Measurements from ENCODE around the gene CLEC19A.
"Not testable (repeated sequence)": the region's sequence is repeated elsewhere in the genome, so short reads cannot be mapped to it uniquely, and the experiment has no call there.

The CLEC19A gene

DNA sequence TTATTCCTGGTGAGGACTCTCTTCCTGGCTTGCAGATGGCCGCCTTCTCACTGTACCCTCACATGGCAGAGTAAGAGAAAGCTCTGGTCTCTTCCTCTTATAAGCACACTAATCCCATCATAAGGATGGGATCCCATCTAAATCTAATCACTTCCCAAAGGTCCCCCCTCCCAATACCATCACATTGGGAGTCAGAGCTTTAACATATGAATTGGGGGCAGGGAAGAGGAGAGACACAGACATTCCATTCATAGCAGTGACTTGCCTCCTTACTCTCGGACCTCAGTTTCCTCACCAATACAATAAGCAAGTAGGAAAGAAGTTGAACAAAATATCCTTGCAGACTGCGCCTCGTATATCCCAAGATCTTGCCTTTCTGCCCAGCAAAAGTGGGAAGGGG is 1.7 kb downstream of the CLEC19A start:
- DNase-seq: no peak

DNA sequence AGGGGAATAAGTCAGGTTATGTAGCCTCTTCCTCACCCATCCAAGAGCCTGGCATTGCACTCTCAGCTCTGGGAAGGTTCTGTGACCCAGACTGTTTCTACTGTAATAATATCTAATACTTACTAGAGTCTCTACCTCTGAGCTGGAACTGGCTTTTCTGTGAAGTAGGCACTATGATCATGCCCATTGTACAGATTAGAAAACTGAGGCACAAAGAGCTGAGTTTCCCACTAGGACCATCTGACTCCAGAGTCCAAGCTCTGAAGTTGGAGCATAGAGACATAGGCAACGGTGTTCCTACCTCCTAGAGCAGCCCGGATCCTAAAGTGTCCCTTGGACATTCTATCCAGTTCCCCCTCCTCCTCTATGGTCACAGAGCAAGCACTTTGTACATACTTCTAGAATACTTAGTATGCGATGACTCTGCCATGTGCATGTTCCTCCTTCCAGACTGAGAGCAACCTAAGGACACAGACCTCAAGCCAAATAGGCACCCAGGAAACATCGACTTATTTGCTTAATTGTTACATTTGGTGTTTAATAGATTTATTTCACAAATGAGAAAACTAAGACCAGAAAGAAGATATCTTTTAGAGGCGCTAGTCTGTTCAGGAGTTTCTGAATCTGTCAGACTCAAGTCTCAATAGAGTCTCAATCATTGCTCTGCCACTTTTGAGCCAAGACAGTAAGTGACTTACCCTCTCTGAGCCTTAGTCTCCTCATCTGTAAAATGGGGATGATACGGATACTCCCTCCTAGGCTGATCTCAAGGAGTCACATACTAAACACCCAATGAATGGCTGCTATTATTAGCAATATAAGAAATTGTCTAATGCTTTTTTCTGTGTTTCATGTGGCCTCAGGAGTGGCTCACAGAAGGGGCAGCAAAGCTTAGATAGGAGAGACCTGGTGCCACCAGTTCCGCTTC is 3.6 kb downstream of the CLEC19A start:
- DNase-seq: no peak

DNA sequence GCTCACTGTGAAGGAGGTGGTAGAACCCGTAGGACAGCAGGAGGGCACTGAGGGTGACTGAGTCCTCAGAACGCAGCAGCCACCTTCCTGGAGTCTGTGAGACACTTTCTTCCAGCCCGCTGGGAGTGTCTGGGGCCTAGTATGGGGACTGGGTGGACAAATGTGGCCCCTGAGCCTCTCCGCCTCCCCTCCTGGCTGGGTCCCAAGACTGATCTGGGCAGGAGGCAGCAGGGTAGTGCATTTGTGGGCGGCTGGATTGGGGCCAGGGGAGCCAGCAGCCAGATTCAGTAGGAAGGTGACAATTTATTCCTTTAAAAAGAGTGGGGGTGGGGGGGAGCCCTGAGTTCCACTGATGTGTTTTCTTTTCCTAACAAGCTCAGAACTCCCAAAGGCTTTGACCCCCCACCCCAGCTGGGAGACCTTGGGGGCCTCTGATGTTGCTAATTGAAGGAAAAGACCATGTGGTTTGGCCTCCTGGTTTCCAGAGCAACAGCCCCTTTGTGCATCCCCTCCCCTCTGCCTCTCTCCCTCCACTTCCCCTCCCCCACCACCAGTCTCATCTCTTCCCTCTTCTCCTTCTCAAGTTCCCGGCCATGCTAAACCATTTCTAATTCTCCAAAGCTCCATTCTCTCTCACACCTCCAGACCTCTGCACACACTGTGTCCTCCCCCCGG is 4.4 kb downstream of the CLEC19A start:
- no peak for DNase-seq

DNA sequence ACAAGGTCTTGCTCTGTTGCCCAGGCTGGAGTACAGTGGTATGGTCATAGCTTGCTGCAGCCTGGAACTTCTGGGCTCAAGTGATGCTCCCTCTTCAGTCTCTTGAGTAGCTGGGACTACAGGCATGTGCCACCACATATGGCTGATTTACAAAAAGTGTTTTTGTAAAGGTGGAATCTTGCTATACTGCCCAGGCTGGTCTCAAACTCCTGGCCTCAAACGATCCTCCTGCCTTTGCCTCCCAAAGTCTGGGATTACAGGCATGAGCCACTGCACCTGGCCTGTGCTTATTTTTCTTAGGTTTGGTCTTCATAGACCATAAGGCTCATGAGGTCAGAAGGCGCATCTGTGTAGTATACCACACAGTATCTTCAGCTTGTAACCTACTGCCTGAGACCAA is 5.3 kb downstream of the CLEC19A start:
- DNase-seq: no peak

DNA sequence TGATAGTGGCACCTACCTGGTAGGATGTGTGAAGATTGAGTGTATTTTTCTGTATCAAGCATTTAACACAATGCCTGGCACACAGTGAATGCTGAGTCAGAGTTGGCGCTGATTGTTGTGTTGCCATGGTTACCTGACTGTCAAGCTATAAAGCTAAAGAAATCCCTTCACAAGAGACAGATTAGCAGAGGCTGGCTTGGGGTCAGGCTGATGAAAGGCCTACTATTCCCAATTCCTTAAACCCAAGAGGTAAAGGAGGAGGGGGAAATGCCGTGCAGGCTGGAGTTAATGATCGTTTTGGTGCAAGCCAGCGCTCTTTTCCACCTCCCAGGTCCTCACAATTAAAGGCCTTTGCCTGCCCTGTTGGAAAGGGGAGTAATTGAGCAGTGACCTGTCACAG is 5.9 kb downstream of the CLEC19A start:
- no peak for DNase-seq

DNA sequence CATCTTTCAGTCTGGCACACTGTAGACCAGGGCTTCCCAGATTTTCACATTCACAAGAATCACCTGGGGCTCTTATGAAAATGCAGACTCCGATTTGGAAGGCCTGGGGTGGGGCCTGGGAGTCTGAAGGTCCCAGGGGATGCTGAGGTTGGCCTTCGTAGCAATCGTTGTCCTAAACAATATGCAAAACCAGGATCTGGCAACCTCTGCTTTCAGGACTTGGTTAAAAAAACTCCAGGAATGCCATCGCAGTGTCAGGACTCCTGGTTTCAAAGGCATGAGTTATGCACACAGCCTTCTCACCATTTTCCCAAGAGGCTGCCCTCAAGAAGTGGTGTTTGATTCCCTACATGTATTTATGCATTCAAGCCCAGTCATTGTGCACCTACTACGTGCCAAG is 6.7 kb downstream of the CLEC19A start:
- DNase-seq: no peak

DNA sequence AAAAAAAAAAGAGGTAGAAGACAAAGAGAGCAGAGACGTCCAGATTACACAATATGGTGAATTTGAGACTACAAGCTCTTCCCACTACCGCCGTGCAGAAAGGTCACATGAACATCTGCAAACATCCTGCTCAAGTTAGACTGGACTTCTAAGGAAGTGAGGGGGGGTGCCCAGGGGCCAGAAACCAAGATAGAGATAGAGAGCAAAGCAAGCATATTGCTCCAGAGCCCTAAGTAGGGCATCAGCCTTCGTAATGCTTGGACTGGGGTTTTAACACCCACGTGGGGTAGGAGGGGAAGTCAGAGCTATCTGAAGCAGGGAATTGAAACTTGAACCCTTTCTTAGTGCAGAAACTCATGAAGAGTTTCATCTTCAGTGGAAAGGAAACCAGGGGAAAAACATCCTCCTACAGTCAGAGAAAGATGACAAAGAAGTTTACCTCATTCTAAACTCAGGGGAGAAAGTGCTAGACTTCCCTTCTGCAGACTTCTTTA is 8.7 kb downstream of the CLEC19A start:
- DNase-seq: no peak

DNA sequence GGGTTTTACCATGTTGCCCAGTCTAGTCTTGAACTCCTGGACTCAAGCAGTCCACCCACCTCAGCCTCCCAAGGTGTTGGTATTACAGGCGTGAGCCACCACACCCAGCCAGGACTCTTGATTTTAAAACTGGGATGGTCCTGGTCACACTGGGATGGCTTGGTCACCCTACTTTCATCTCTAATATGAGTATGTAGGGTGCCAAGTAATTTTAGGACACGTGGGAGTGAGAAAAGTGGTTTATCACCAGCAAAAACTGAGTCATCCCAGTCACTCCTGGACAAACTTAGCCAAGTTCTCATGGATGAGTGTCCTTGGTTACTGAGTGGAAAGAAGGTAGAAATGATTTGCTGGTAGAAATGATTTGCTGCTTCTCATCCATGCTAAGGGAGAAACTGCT is 9.9 kb downstream of the CLEC19A start:
- DNase-seq: no peak

DNA sequence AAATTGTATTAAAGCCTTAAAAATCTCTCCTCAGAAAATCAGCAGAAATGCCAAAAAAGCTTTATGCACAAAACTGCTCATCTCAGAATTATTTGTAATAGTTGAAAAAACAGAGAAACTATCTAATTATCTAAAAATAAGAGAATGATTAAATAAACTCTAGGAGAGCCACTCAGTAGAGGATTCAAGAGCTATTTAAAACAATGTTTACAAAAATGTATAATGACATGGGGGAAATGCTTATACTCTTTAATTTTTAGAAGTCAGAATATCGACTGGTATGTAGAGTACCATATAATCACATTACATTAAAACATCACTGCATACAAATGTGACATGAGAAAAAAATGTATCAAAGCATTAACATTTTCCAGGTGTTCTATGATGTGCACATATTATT is 11.9 kb downstream of the CLEC19A start:
- DNase-seq: no peak

DNA sequence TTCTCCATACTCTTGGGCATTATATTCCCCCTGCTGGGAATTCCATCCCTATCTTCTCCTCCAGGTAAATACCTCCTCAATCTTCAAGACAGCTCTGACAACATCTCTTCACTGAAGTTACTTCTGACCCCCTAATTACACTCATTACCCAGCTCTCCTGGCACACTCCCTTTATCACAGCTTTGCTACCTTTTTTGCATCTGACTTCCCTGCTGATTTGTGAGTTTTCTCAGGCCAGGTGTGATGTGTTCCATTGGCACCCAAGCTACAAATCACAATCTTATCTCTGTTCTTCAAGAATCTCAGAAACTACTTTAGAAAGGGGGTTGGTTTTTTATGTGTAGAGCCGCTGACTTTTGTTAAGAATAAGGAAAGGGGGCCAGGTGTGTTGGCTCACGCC is 14.0 kb downstream of the CLEC19A start:
- no peak for DNase-seq

DNA sequence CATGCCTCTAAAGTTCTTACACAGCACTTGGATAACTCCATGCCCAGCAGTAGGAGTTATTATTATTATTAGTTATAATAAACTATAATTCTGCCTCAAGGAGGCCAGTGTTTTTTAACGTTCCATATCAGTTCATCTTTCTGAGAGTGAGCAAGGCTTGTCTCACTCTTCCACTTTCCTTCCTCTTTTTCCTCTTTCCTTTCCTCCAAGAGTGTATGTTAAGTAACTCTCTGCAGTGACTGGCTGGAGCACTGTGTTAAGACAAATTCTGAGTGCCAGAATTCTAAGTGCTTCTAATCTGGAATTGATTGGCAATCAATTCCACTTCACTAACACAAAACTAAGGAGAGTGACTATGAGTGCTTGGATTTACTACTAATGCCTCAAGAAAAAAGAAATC is 16.4 kb downstream of the CLEC19A start:
- no peak for DNase-seq

DNA sequence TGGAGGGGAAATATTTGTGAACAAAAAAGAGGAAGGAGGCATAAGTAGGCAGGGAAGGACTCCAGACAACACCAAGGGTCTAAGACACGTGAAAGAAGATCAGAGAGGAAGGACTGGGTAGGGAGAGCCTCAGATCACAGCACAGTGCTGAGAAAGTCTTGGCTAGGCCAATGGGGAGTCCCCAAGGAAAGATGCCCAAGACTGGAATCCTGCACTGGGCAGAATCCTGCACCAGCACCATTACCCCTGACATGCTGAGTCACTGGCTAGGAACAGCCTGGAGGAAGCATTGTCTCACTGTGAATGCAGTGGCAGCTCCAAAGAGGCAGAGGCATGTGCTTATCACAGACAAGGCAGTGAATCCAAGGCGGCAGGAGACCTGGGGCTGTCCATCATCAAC is 19.2 kb downstream of the CLEC19A start:
- no peak for DNase-seq

DNA sequence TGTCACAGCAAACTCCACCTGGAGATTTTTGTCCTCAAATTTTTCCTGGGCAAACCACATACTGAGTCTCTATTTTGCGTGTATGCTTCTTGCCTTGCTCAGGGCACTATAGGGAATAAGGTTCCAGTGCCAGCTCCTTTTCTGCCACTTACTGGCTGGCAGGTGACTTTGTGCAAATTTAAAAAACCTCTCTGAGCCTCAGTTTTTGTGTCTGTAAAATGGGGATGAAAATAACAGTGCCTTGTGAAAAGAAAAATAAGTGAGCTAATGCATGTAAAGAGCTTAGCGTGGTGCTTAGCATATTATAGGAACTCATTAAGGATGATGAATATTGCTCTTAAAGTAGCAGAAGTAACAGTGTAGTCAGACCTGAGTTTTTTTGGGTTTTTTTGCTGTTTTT is 19.9 kb downstream of the CLEC19A start:
- DNase-seq: no peak

DNA sequence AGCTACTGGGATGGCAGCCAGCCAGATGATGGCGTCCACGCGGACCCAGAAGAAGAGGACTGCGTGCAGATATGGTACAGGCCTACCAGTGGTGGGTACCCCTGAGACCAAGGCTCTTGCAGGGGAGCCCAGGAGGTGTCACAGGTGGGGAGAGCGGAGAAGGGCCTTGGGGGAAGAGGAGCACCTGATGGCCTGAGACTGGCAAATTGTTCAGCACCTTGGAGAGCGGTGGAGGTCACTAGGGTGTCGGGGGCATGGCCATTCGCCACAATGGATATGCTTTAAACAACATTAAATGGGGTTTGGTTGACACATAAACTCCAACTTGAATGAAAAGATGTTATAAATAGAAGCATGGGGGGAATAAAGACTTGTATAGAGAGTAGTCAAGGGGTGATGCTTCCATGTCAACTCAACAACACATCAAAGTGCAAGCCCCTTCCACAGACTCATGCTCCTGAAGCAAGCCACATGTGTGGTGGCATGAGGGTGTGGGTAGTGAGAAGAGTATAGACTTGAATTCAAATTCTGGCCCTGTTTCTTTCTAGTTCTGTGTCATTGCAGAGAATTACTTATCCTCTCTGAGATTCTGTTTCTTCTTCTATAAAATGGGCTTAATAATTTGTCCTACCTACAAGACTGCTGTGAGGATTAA is 22.2 kb downstream of the CLEC19A start:
- no peak for DNase-seq

DNA sequence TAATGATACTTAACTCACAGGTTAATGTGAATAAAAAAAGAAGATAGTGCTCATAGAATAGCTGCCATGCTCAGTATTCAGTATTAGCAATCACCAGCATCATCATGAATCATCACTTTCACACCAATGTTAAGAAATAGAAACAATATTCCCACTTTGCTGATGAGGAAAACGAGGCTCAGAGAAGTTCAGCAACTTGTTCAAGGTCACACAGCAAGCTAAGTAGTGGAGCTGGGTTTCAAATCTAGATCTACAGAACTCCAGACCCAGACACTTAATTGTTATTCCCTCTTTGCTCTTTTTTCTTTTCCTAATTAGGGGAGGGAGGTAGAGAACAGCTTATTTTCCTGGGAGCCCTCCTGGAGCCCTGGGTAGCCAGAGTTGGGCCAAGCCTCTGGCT is 22.9 kb downstream of the CLEC19A start:
- no peak for DNase-seq

DNA sequence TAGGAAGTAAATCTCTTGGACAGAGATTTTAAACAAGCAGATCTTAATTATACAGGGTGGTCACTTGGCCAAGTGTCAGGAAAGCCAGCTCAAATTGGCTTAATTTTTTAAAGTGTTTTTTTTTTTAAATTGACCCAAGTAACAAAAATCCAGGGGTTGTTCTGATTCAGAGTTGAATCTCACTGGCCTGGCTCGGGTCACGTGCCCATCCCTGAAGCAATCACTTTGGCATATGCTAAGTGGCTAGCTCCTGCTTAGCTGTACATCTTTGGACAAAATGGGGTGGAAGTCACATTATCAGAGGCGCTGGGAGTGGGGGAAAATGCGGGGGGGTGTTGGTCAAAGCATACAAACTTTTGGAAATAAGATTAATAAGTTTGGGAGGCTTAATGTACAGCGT is 23.6 kb downstream of the CLEC19A start:
- DNase-seq: no peak

DNA sequence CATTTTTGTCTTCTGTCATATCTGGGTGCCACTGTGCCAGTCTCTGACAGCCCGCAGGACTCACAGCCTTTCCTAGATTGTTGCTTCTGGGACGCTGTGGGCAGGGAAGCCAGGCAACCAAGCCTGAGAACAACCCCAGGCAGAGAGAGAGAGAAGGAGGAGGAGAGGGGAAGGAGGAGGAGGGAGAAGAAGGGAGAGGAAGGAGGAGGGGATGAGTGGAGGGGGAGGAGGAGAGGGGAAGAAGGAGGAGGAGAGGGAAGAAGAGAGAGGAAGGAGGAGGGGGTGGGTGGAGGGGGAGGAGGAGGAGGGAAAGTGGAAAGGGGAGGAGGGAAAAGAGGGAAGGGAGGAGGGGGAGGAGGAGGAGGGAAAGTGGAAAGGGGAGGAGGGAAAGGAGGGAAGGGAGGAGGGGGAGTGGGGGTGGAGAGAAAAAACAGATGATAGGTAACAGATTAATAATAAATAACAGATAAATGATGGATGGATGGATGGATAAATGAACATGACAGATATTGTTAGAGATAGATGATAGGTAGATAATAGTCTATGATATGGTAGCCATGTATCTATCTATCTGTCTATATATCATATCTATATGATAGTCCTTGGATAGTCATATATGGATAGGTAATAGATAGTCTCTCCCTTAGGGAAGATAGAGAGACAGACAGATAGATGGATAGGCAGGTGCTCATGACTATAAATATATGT is 29.3 kb downstream of the CLEC19A start:
- DNase-seq: no peak

DNA sequence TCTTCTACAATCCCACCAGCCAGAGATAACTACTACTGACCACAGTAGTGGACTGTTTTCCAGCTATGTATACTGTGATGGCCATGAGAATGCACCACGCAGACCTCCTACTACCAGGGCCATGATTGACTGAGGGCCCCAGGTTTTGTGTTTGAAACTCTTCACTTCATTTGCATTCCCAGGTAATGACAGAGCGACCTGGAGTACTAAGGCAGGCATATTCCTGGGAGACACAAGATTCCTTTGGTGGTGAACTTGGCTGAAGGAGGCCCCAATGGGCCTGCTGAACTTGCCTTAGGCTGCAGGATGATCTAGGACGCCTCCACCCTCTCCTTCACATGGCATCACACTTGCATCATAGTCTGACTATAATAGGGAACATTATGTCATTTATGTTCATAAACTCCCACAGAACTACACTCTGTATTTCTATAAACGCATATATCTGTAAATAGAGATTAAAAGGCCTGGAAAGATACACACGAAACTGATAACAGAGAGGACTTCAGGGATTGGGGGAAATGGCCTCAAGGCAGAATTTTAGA is 30.4 kb downstream of the CLEC19A start:
- no peak for DNase-seq

DNA sequence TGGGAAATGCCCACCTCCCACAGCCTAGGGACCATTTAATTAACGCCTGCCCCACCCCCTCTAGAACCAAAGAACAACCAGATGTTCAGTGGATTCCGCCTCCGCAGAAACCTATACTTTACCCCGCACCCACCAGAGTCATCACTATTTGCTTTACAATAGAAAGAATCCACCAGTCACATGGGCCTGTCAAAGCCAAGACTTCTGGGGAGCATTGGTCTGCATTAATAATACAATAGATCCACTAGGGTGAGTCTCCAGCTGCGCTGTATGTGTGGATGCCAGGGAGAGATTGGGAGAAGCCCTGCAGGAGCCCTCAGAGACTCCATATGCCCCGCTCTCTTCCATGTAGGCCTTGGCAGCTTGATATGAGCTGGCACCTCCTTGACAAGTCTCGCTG is 31.3 kb downstream of the CLEC19A start:
- no peak for DNase-seq

DNA sequence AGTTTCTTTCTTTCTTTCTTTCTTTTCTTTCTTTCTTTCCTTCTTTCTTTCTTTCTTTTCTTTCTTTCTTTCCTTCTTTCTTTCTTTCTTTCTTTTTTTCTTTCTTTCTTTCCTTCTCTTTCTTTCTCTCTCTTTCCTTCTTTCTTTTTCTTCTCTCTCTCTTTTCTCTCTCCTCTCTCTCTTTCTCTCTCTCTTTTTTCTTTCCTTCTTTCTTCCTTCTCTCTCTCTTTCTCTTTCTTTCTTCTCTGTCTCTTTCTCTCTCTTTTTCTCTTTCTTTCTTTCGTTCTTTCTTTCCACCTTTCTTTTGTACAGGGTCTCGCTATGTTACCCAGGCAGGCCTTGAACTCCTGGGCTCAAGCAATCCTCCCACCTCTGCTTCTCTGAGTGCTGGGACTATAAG is 35.7 kb downstream of the CLEC19A start:
- DNase-seq: not testable (repeated sequence)

DNA sequence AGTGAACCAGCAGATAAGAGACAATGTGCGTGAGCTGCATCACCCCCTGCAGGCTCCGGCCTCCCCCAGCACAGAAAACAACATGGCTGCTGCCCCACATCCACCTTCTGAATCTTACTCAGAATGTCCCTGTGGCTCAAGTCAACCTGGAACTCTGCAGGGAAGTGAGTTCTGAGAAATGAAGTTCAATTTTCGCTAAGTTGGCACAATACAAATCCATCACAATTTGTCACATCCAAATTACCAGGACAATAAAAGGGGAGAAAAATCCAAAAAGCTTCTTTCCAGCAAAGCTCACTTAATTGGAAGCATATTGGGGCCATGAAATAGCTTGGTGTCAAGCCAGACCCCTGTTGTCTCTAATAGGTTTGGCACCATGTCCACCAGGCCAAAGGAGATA is 38.1 kb downstream of the CLEC19A start:
- DNase-seq: no peak

DNA sequence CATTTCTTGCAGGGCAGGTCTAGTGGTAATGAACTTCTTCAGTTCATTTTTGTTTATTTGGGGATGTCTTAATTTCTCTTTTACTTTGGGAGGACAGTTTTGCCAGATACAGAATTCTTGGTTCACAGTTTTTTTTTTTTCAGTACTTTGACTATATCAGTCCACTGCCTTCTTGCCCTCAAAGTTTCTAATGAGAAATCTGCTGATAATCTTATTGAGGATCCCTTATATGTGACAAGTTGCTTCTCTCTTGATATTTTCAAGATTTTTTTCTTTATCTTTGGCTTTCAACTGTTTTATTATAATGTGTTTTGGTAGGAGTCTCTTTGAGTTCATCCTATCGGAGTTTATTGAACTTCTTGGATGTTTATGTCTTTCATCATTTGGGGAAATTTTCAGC is 42.8 kb downstream of the CLEC19A start:
- DNase-seq: no peak

DNA sequence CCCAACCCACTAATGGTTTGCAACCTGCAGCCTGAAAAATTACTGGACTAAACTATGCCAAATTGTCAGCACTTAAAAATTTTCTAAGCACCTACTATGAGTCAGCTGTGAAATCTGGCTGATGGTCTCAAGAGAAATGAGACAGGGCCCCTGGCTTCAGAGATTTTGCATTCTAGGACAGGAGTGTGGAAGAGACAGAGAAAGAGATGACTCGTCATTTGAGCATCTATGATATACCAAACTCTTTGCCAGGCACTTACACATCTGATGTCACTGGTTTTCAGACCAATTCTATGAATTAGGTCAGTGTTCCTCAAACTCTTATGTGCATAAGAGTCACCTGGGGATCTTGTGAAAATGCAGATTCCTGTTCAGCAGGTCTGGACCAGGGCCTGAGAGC is 44.4 kb downstream of the CLEC19A start:
- no peak for DNase-seq

Data from NCI-H748 treated with DMSO at 0.1 percent for 48 hours (cell line).